Thyroid gland (tissue), 4 donors: Measurements from ENCODE around the gene EYS. TPM values are rescaled to one million over a fixed set of nuclear protein-coding genes. Genes with fewer than 3 reads are reported as not detected.

ENCODE experiments used
- DNase-seq, 2 donors: peaks; one replicate each; pipeline ENCODE4 v3.0.0-alpha.2; 2019
- H3K27ac ChIP-seq, 3 donors: fragments of 200-600 bp; sonication (generic); 1 replicate in 2 of 3; 2 replicates in 1 of 3; pipeline ENCODE4 v1.5.1; 2016 to 2019; ENCODE audit warnings: mild to moderate bottlenecking in 1 of 3, moderate library complexity in 1 of 3
- H3K27me3 ChIP-seq: fragments of 200-600 bp; sonication (generic); one replicate; pipeline ENCODE4 v1.5.1; 2019
- H3K36me3 ChIP-seq, 2 donors: fragments of 200-600 bp; sonication (generic); one replicate each; pipeline ENCODE4 v1.5.1; 2016 to 2019
- H3K4me1 ChIP-seq, 2 donors: fragments of 200-600 bp; sonication (generic); one replicate each; pipeline ENCODE4 v1.5.1; 2017 to 2019
- H3K4me3 ChIP-seq, 3 donors: fragments of 200-600 bp; sonication (generic); replicated peaks in 1 of 3; 1 replicate in 2 of 3; 2 replicates in 1 of 3; pipeline ENCODE4 v1.5.1; 2016; ENCODE audit warnings: mild to moderate bottlenecking in 1 of 3
- H3K9me3 ChIP-seq: fragments of 200-600 bp; sonication (generic); one replicate; pipeline ENCODE4 v1.5.1; 2017
- CTCF ChIP-seq, 6 experiments: fragments of 200-600 bp in 3 of 6; fragments of 450-650 bp in 3 of 6; sonication (generic) in 3 of 6; IDR thresholded peaks; one replicate each; pipeline ENCODE4 v1.5.1; 2016 to 2019; ENCODE audit warnings: antibody characterized with exemption in 6 of 6, mild to moderate bottlenecking in 2 of 6, inconsistent platforms in 1 of 6, moderate library complexity in 1 of 6
- POLR2A ChIP-seq, 2 donors: fragments of 450-650 bp; IDR thresholded peaks; one replicate each; pipeline ENCODE4 v1.6.1; 2017; ENCODE audit warnings: antibody characterized with exemption in 2 of 2, mild to moderate bottlenecking in 2 of 2, moderate library complexity in 1 of 2
- WGBS, 2 donors: methylation state at CpG; one replicate each; pipeline ENCODE4 v1.1.5; 2017; 5-methylcytosine and 5-hydroxymethylcytosine counted together
- intact Hi-C: fragments of 100-400 bp; cut with DNase I; formaldehyde crosslinking; loops from one replicate; pipeline ENCODE4 v1.15.1; 2023
- total RNA-seq, 4 donors: library from RNA; depleted of rRNA; stranded (reverse); fragments of >200 nt; gene quantifications; one replicate each; pipeline ENCODE4 v1.2.3, GENCODE V29; 2016

Gene EYS
- total RNA-seq, 4 donors from 2014 or later: not detected

GRCh38 chr6:65071480-65071879 lies 635.5 kb downstream of the EYS start:
- no peaks in the 10 kb centered on the region for H3K4me1 ChIP-seq
- H3K9me3 ChIP-seq: no peaks in the 10 kb centered on the region
- WGBS, 2 donors: 92 to 95% methylated on average over 2 of the region's 2 CpGs
- H3K36me3 ChIP-seq: no peaks in the 10 kb centered on the region
- intact Hi-C loops: no loop called here
- H3K27ac ChIP-seq: no peak overlapping the region
- no peak overlapping the region for H3K4me3 ChIP-seq
- no peak for TF ChIP-seq CTCF (IDR thresholded peaks at IDR 0.05)
- no peak for TF ChIP-seq POLR2A (IDR thresholded peaks at IDR 0.05)
- no peaks in the 10 kb centered on the region for H3K27me3 ChIP-seq
- no peak for DNase-seq

- H3K36me3 ChIP-seq: no peaks in the 10 kb centered on the region
- 86 to 89% methylated on average over 1 of the region's 1 CpG for WGBS, 2 donors
- no peak overlapping the region for H3K27ac ChIP-seq
- intact Hi-C loops: no loop called here
- TF ChIP-seq POLR2A (IDR thresholded peaks at IDR 0.05) (no peak), CTCF (IDR thresholded peaks at IDR 0.05) (no peak)
- H3K9me3 ChIP-seq: no peaks in the 10 kb centered on the region
- H3K27me3 ChIP-seq: no peaks in the 10 kb centered on the region
- no peak overlapping the region for H3K4me3 ChIP-seq
- no peaks in the 10 kb centered on the region for H3K4me1 ChIP-seq
- DNase-seq: no peak
Measured at GRCh38 chr6:65064844-65065243, 642.2 kb downstream of the EYS start.

DNA sequence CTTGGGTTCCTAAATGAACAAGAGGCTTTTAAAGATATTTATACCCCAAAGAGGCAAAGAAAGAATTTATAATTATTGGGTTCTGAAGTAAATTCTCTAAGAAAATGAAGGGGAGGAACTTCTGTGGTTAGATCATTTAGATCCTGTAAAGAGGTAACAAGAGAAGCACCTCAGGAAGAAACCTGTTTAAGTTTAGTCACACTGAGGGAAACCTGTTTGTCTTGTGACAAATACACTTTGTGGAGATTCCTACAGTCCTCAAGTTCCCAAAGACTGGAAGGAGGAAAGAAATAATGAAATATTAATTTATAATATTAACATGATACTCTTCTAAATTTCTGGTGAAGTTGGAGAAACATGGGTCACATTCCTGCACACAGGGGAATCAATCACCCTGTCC lies 647.5 kb downstream of the EYS start:
- Histone ChIP-seq H3K4me3 (no peak overlapping the region), H3K27me3 (no peaks in the 10 kb centered on the region), H3K27ac (no peak overlapping the region), H3K4me1 (no peaks in the 10 kb centered on the region), H3K9me3 (no peaks in the 10 kb centered on the region), H3K36me3 (no peaks in the 10 kb centered on the region)
- TF ChIP-seq CTCF (IDR thresholded peaks at IDR 0.05): no peak
- no peak for TF ChIP-seq POLR2A (IDR thresholded peaks at IDR 0.05)
- intact Hi-C loops: no loop called here
- DNase-seq: no peak

- no peak for TF ChIP-seq CTCF (IDR thresholded peaks at IDR 0.05)
- no peak for TF ChIP-seq POLR2A (IDR thresholded peaks at IDR 0.05)
- no peak overlapping the region for H3K4me3 ChIP-seq
- intact Hi-C loops: no loop called here
Measured at GRCh38 chr6:65055545-65055944, 651.5 kb downstream of the EYS start.

GRCh38 chr6:65052626-65053025 lies 654.4 kb downstream of the EYS start:
- DNase-seq: no peak
- H3K4me1 ChIP-seq: no peaks in the 10 kb centered on the region
- H3K27ac ChIP-seq: no peak overlapping the region
- no peak overlapping the region for H3K4me3 ChIP-seq
- no peaks in the 10 kb centered on the region for H3K27me3 ChIP-seq
- H3K9me3 ChIP-seq: no peaks in the 10 kb centered on the region
- intact Hi-C loops: no loop called here
- WGBS, 2 donors: 73% methylated on average over 2 of the region's 2 CpGs
- TF ChIP-seq POLR2A (IDR thresholded peaks at IDR 0.05) (no peak), CTCF (IDR thresholded peaks at IDR 0.05) (no peak)
- no peaks in the 10 kb centered on the region for H3K36me3 ChIP-seq

More at GRCh38 chr6:65055545-65055944, 651.5 kb downstream of the EYS start:
- Histone ChIP-seq H3K27ac (no peak overlapping the region), H3K36me3 (no peaks in the 10 kb centered on the region), H3K27me3 (no peaks in the 10 kb centered on the region), H3K4me1 (no peaks in the 10 kb centered on the region), H3K9me3 (no peaks in the 10 kb centered on the region)
- WGBS, 2 donors: 83 to 94% methylated on average over 1 of the region's 1 CpG
- no peak for DNase-seq
